ENCODE measurements around the gene POLR1B. TPM values are rescaled to one million over a fixed set of nuclear protein-coding genes. Genes with fewer than 3 reads are reported as not detected.

The POLR1B gene
- total and polyA plus RNA-seq, 10 of the 15 experiments (the other 5 are each of a cell fraction or from before 2014, with no cell fraction given) = 13.4 to 55.8 (median 35.9) TPM

GRCh38 chr2:112588611-112589045 lies 46.4 kb downstream of the POLR1B start (continued):
- TF ChIP-seq FOS (IDR thresholded peaks at IDR 0.05; ENCODE audit: borderline replicate concordance, extremely low read depth, insufficient read length) (no peak), NR2C2 (IDR thresholded peaks at IDR 0.05; ENCODE audit: borderline replicate concordance, control insufficient read depth, insufficient read length, low read depth) (no peak)

- Histone ChIP-seq H2AFZ (ENCODE audit: control insufficient read depth, low read depth, low read length) (no peak overlapping the region), H3K9me3 (replicated peaks; ENCODE audit: control insufficient read depth, insufficient read depth, low read length) (no peaks in the 10 kb centered on the region), H3K27ac (ENCODE audit: control insufficient read depth, insufficient read depth) (no peak overlapping the region), H3K36me3 (ENCODE audit: control insufficient read depth in 2 of 2, insufficient read depth in 2 of 2, low read length in 1 of 2) (peaks cover 0 to 9% of the 10 kb centered on the region in 2 experiments; a peak in 1 of 4 replicates), H3K27me3 (replicated peaks in 1 of 2; ENCODE audit: control insufficient read depth in 2 of 2, insufficient read depth in 2 of 2, low read length in 1 of 2) (no peaks in the 10 kb centered on the region; a peak in 1 of 4 replicates), H3K9ac (ENCODE audit: control insufficient read depth, insufficient read depth, low read length) (no peak overlapping the region), H3K4me2 (ENCODE audit: control insufficient read depth, insufficient read depth) (no peak overlapping the region), H3K79me2 (ENCODE audit: control insufficient read depth, insufficient read depth, low read length) (no peaks in the 10 kb centered on the region), H3K4me1 (ENCODE audit: control insufficient read depth, insufficient read depth, low read length) (no peaks in the 10 kb centered on the region), H4K20me1 (ENCODE audit: control insufficient read depth, insufficient read depth) (no peaks in the 10 kb centered on the region), H3K4me3 (no peak overlapping the region)
- in situ Hi-C loops (cut with MboI) = no loop called here
- DNase-seq (ENCODE audit: low read depth, low spot score) (no peak), ATAC-seq (no peak), FAIRE-seq (no peak)
- no peak for TF ChIP-seq KDM1A (IDR thresholded peaks at IDR 0.05; ENCODE audit: borderline replicate concordance)
- no peak for TF ChIP-seq FOXM1 (IDR thresholded peaks at IDR 0.05; ENCODE audit: low read depth, low read length)
- no peak for TF ChIP-seq DPF2 (IDR thresholded peaks at IDR 0.05)
- TF ChIP-seq JUNB (IDR thresholded peaks at IDR 0.05) = no peak
- TF ChIP-seq ZBTB40 (IDR thresholded peaks at IDR 0.05; ENCODE audit: borderline replicate concordance) = no peak
- TF ChIP-seq BHLHE40 (IDR thresholded peaks at IDR 0.05; ENCODE audit: borderline replicate concordance in 1 of 2, low read depth in 2 of 2, low read length in 1 of 2) = no peak
- no peak for TF ChIP-seq HDGF (IDR thresholded peaks at IDR 0.05)
- no peak for TF ChIP-seq NR2C1 (IDR thresholded peaks at IDR 0.05)
- TF ChIP-seq ATF3 (IDR thresholded peaks at IDR 0.05; ENCODE audit: borderline replicate concordance, extremely low read depth, low read depth, low read length) = no peak
- TF ChIP-seq ZBED1 (IDR thresholded peaks at IDR 0.05; ENCODE audit: borderline replicate concordance) = no peak
- TF ChIP-seq FOXK2 (IDR thresholded peaks at IDR 0.05) = no peak
- TF ChIP-seq WRNIP1 (IDR thresholded peaks at IDR 0.05; ENCODE audit: borderline replicate concordance, low read depth, low read length) = no peak
- no peak for TF ChIP-seq BCL11A (IDR thresholded peaks at IDR 0.05; ENCODE audit: low read depth, low read length)
- TF ChIP-seq HDAC6 (IDR thresholded peaks at IDR 0.05; ENCODE audit: unreplicated experiment) = no peak
- no peak for TF ChIP-seq NFYA (IDR thresholded peaks at IDR 0.05; ENCODE audit: borderline replicate concordance, low read depth, low read length)
- TF ChIP-seq SIX5 (IDR thresholded peaks at IDR 0.05; ENCODE audit: low read depth, low read length, severe bottlenecking) = no peak
- no peak for TF ChIP-seq SMARCA5 (IDR thresholded peaks at IDR 0.05)
- no peak for TF ChIP-seq NBN (IDR thresholded peaks at IDR 0.05)
- ChIA-PET CTCF (interaction anchor here (2.0 to 2.6 kb wide), 2 partner anchors 9 to 35 kb away, joined by 7 to 12 read pairs; no protein-coding TSS in a partner anchor), SMC1A (ENCODE audit: uncharacterized antibody, unreplicated experiment) (no interaction called here), RAD21 (ENCODE audit: unreplicated experiment) (no interaction called here), POLR2A (no interaction called here)
- BruUV-seq (replicated peaks) = no TSS peak
- intact Hi-C loops (cut with micrococcal nuclease; ENCODE audit: unreplicated experiment) = no loop called here
- WGBS (ENCODE audit: insufficient coverage, insufficient replicate concordance, low lambda C conversion rate, missing lambda C conversion rate) = 97% methylated on average over 5 of the region's 5 CpGs
Observed at GRCh38 chr2:112591413-112591812, 49.1 kb downstream of the POLR1B start.

All from GM12878 (cell line).